Lower leg skin (tissue), 3 donors: ENCODE measurements around the gene RPL18A.

Experiments used
- POLR2A ChIP-seq, 2 donors: fragments of 450-650 bp; IDR thresholded peaks; one replicate each; pipeline ENCODE4 v1.6.1; 2016 to 2017; ENCODE audit warnings: antibody characterized with exemption in 2 of 2, mild to moderate bottlenecking in 1 of 2, moderate library complexity in 1 of 2
- TF ChIP-seq, protein P1 (sequence below), 3 donors: fragments of 450-650 bp; IDR thresholded peaks; one replicate each; pipeline ENCODE4 v1.5.1; 2016; ENCODE audit warnings: antibody characterized with exemption in 3 of 3, mild to moderate bottlenecking in 3 of 3, moderate library complexity in 2 of 3

DNA sequence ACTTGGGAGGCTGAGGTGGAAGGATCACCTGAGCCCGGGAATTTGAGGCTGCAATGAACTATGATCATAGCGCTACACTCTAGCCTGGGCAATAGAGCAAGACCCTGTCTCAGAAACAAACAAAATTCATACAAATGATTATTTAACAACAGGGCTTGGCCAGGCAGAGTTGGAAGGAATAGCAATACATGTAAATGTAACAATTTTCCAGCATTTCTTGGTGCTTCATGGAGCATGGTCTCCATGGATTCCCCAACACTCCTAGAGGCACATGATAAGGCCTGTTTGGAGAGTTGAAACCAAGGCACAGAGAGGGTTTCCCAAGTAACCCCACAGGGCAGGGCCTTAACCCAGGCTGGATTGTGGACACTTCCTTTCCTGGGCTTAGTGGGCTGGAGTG, 48.6 kb upstream of the RPL18A start:
- TF ChIP-seq, protein P1, sequence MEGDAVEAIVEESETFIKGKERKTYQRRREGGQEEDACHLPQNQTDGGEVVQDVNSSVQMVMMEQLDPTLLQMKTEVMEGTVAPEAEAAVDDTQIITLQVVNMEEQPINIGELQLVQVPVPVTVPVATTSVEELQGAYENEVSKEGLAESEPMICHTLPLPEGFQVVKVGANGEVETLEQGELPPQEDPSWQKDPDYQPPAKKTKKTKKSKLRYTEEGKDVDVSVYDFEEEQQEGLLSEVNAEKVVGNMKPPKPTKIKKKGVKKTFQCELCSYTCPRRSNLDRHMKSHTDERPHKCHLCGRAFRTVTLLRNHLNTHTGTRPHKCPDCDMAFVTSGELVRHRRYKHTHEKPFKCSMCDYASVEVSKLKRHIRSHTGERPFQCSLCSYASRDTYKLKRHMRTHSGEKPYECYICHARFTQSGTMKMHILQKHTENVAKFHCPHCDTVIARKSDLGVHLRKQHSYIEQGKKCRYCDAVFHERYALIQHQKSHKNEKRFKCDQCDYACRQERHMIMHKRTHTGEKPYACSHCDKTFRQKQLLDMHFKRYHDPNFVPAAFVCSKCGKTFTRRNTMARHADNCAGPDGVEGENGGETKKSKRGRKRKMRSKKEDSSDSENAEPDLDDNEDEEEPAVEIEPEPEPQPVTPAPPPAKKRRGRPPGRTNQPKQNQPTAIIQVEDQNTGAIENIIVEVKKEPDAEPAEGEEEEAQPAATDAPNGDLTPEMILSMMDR (IDR thresholded peaks at IDR 0.05), result no peak
- TF ChIP-seq POLR2A (IDR thresholded peaks at IDR 0.05), result no peak
